Upper lobe of right lung (tissue), 1 donor: ENCODE measurements around the gene GLRX3. TPM values are rescaled to one million over a fixed set of nuclear protein-coding genes. Genes with fewer than 3 reads are reported as not detected.

Experiments used
- ATAC-seq: fragments of 200-7000 bp; cut with Tn5 transposase; one replicate; pipeline ENCODE4 v1.9.1; 2020; ENCODE audit warnings: mild to moderate bottlenecking, moderate library complexity
- DNase-seq: peaks from one replicate; pipeline ENCODE4 v3.0.0-alpha.2; 2020
- H3K27ac ChIP-seq: fragments of 200-600 bp; one replicate; pipeline ENCODE4 v1.8.0; 2022
- H3K27me3 ChIP-seq: fragments of 200-600 bp; one replicate; pipeline ENCODE4 v1.8.0; 2022; ENCODE audit warnings: mild to moderate bottlenecking
- H3K36me3 ChIP-seq: fragments of 200-600 bp; one replicate; pipeline ENCODE4 v1.8.0; 2022
- H3K4me1 ChIP-seq: fragments of 200-600 bp; one replicate; pipeline ENCODE4 v1.8.0; 2022
- H3K4me3 ChIP-seq: fragments of 200-600 bp; one replicate; pipeline ENCODE4 v1.8.0; 2022; ENCODE audit warnings: mild to moderate bottlenecking
- H3K9me3 ChIP-seq: fragments of 200-600 bp; one replicate; pipeline ENCODE4 v1.8.0; 2022
- CTCF ChIP-seq: fragments of 200-600 bp; IDR thresholded peaks from one replicate; pipeline ENCODE4 v1.8.0; 2022; ENCODE audit warnings: antibody characterized with exemption
- intact Hi-C: fragments of 100-400 bp; cut with DNase I; formaldehyde crosslinking; loops from one replicate; pipeline ENCODE4 v1.11.0; 2022
- total RNA-seq: library from RNA; stranded (reverse); fragmentation: NEBNext Ultra II Directional; extraction: Animal tissue kit (Norgen Biotek cat#: 25700); gene quantifications from one replicate; pipeline ENCODE4 v1.2.1, GENCODE V29; 2021
- donor health status: DM: no; HTN: yes; CAD: no; lungs with severe emphysema.

Gene GLRX3
- total RNA-seq, 1 donor from 2014 or later: 53.1 TPM

- Histone ChIP-seq H3K4me1 (no peaks in the 10 kb centered on the region), H3K27ac (no peak overlapping the region), H3K36me3 (no peaks in the 10 kb centered on the region), H3K27me3 (no peaks in the 10 kb centered on the region), H3K9me3 (no peaks in the 10 kb centered on the region), H3K4me3 (no peak overlapping the region)
- ATAC-seq (no peak), DNase-seq (peak; percentile 47)
- intact Hi-C loops: no loop called here
- no peak for TF ChIP-seq CTCF
Measured at GRCh38 chr10:130218936-130219335, 82.7 kb downstream of the GLRX3 start.

- Histone ChIP-seq H3K36me3 (no peaks in the 10 kb centered on the region), H3K27ac (no peak overlapping the region), H3K9me3 (no peaks in the 10 kb centered on the region), H3K4me1 (no peaks in the 10 kb centered on the region), H3K4me3 (no peak overlapping the region), H3K27me3 (no peaks in the 10 kb centered on the region)
- ATAC-seq (no peak), DNase-seq (peak; percentile 30)
- no peak for TF ChIP-seq CTCF
- intact Hi-C loops: no loop called here
Measured at GRCh38 chr10:130220251-130221185, 84.3 kb downstream of the GLRX3 start.

- H3K27me3 ChIP-seq: no peaks in the 10 kb centered on the region
- H3K27ac ChIP-seq: no peak overlapping the region
- intact Hi-C loops: no loop called here
- TF ChIP-seq CTCF: no peak
- no peaks in the 10 kb centered on the region for H3K36me3 ChIP-seq
- ATAC-seq (no peak), DNase-seq (peak; percentile 44)
- H3K9me3 ChIP-seq: no peaks in the 10 kb centered on the region
- no peaks in the 10 kb centered on the region for H3K4me1 ChIP-seq
- no peak overlapping the region for H3K4me3 ChIP-seq
Measured at GRCh38 chr10:130221456-130222375, 85.5 kb downstream of the GLRX3 start.

GRCh38 chr10:130222381-130222780 lies 86.2 kb downstream of the GLRX3 start:
- Histone ChIP-seq H3K4me3 (no peak overlapping the region), H3K27me3 (no peaks in the 10 kb centered on the region), H3K9me3 (no peaks in the 10 kb centered on the region), H3K27ac (no peak overlapping the region), H3K4me1 (no peaks in the 10 kb centered on the region), H3K36me3 (no peaks in the 10 kb centered on the region)
- no peak for ATAC-seq
- no peak for TF ChIP-seq CTCF
- intact Hi-C loops: no loop called here
- DNase-seq: peak; percentile 51

GRCh38 chr10:130224228-130224627 lies 88.0 kb downstream of the GLRX3 start:
- H3K36me3 ChIP-seq: no peaks in the 10 kb centered on the region
- DNase-seq: no peak
- no peaks in the 10 kb centered on the region for H3K9me3 ChIP-seq
- no peak for ATAC-seq
- no peak overlapping the region for H3K4me3 ChIP-seq
- intact Hi-C loops: no loop called here
- H3K27me3 ChIP-seq: no peaks in the 10 kb centered on the region
- H3K4me1 ChIP-seq: no peaks in the 10 kb centered on the region
- no peak for TF ChIP-seq CTCF
- no peak overlapping the region for H3K27ac ChIP-seq
